Measurements from ENCODE around the gene PTPRG. TPM values are rescaled to one million over a fixed set of nuclear protein-coding genes. Genes with fewer than 3 reads are reported as not detected.

PTPRG gene
- total RNA-seq, 1 experiment from 2014 or later = 0.74 TPM

GRCh38 chr3:62284442-62284841, 723.1 kb downstream of the PTPRG start:
- H3K4me3 ChIP-seq (ENCODE audit: low read depth in 2 of 2, low read length in 2 of 2) = no peak overlapping the region
- intact Hi-C loops (cut with micrococcal nuclease; ENCODE audit: unreplicated experiment) = no loop called here
- no TSS peak for BruUV-seq (replicated peaks)
- H3K9me3 ChIP-seq (ENCODE audit: control insufficient read depth, insufficient read depth, low read depth, low read length) = no peaks in the 10 kb centered on the region
- H3K36me3 ChIP-seq (ENCODE audit: control insufficient read depth, insufficient read depth, low read length) = no peaks in the 10 kb centered on the region
- ChIA-PET POLR2A (no interaction called here), CTCF (no interaction called here)
- DNase-seq (ENCODE audit: low read depth, low spot score) = no peak
- no peaks in the 10 kb centered on the region for H3K4me1 ChIP-seq (ENCODE audit: control insufficient read depth, insufficient read depth, low read length)
- ATAC-seq = no peak
- in situ Hi-C loops (cut with HindIII; ENCODE audit: low pct_unique_long_range_greater_than_20kb, low sequenced_read_pairs) = no loop called here
- no peaks in the 10 kb centered on the region for H3K27me3 ChIP-seq (ENCODE audit: control insufficient read depth, insufficient read depth, low read length)
- TF ChIP-seq, protein P1, sequence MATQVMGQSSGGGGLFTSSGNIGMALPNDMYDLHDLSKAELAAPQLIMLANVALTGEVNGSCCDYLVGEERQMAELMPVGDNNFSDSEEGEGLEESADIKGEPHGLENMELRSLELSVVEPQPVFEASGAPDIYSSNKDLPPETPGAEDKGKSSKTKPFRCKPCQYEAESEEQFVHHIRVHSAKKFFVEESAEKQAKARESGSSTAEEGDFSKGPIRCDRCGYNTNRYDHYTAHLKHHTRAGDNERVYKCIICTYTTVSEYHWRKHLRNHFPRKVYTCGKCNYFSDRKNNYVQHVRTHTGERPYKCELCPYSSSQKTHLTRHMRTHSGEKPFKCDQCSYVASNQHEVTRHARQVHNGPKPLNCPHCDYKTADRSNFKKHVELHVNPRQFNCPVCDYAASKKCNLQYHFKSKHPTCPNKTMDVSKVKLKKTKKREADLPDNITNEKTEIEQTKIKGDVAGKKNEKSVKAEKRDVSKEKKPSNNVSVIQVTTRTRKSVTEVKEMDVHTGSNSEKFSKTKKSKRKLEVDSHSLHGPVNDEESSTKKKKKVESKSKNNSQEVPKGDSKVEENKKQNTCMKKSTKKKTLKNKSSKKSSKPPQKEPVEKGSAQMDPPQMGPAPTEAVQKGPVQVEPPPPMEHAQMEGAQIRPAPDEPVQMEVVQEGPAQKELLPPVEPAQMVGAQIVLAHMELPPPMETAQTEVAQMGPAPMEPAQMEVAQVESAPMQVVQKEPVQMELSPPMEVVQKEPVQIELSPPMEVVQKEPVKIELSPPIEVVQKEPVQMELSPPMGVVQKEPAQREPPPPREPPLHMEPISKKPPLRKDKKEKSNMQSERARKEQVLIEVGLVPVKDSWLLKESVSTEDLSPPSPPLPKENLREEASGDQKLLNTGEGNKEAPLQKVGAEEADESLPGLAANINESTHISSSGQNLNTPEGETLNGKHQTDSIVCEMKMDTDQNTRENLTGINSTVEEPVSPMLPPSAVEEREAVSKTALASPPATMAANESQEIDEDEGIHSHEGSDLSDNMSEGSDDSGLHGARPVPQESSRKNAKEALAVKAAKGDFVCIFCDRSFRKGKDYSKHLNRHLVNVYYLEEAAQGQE (IDR thresholded peaks at IDR 0.05; ENCODE audit: insufficient read depth in 1 of 2, low read depth in 2 of 2, low read length in 1 of 2) = no peak
- TF ChIP-seq CTCF (IDR thresholded peaks at IDR 0.05) (no peak), POLR2AphosphoS5 (IDR thresholded peaks at IDR 0.05; ENCODE audit: low read depth, low read length) (no peak), TCF7L2 (IDR thresholded peaks at IDR 0.05; ENCODE audit: low read depth, low read length) (no peak), SIN3A (IDR thresholded peaks at IDR 0.05; ENCODE audit: borderline replicate concordance, insufficient read depth, low read depth, low read length) (no peak)
- no peak overlapping the region for H3K27ac ChIP-seq (ENCODE audit: low read length)

- H3K27me3 ChIP-seq (ENCODE audit: control insufficient read depth, insufficient read depth, low read length) = no peaks in the 10 kb centered on the region
- H3K36me3 ChIP-seq (ENCODE audit: control insufficient read depth, insufficient read depth, low read length) = no peaks in the 10 kb centered on the region
- intact Hi-C loops (cut with micrococcal nuclease; ENCODE audit: unreplicated experiment) (no loop called here), in situ Hi-C loops (cut with HindIII; ENCODE audit: low pct_unique_long_range_greater_than_20kb, low sequenced_read_pairs) (no loop called here)
- H3K4me1 ChIP-seq (ENCODE audit: control insufficient read depth, insufficient read depth, low read length) = no peaks in the 10 kb centered on the region
- H3K4me3 ChIP-seq (ENCODE audit: low read depth in 2 of 2, low read length in 2 of 2) = no peak overlapping the region
- no peak for ATAC-seq
- ChIA-PET POLR2A (no interaction called here), CTCF (no interaction called here)
- no peak overlapping the region for H3K27ac ChIP-seq (ENCODE audit: low read length)
- no peaks in the 10 kb centered on the region for H3K9me3 ChIP-seq (ENCODE audit: control insufficient read depth, insufficient read depth, low read depth, low read length)
- no TSS peak for BruUV-seq (replicated peaks)
- no peak for DNase-seq (ENCODE audit: low read depth, low spot score)
- no peak for TF ChIP-seq SIN3A (IDR thresholded peaks at IDR 0.05; ENCODE audit: borderline replicate concordance, insufficient read depth, low read depth, low read length)
- TF ChIP-seq TCF7L2 (IDR thresholded peaks at IDR 0.05; ENCODE audit: low read depth, low read length) = no peak
- TF ChIP-seq, protein P1 (IDR thresholded peaks at IDR 0.05; ENCODE audit: insufficient read depth in 1 of 2, low read depth in 2 of 2, low read length in 1 of 2) = no peak
- TF ChIP-seq CTCF (IDR thresholded peaks at IDR 0.05) = no peak
- TF ChIP-seq POLR2AphosphoS5 (IDR thresholded peaks at IDR 0.05; ENCODE audit: low read depth, low read length) = no peak
These were observed 726.1 kb downstream of the PTPRG start for GRCh38 chr3:62287392-62287927.

All from Panc1 (cell line).